ENCODE data around the gene BCL2. TPM values are rescaled to one million over a fixed set of nuclear protein-coding genes. Genes with fewer than 3 reads are reported as not detected.
A peak's percentile ranks its signal among the peaks of the same experiment; 100 is the strongest.

BCL2 gene
- total and polyA plus RNA-seq, 3 donors from 2014 or later = 6.3 to 20.8 (median 16.0) TPM

GRCh38 chr18:63298400-63299365, 20.9 kb downstream of the BCL2 start:
- no peaks in the 10 kb centered on the region for H3K36me3 ChIP-seq (ENCODE audit: low read depth, missing control alignments)
- H3K4me3 ChIP-seq = no peak overlapping the region
- no peaks in the 10 kb centered on the region for H3K9me3 ChIP-seq
- TF ChIP-seq CTCF (IDR thresholded peaks at IDR 0.05) = no peak
- no peak for TF ChIP-seq POLR2A (IDR thresholded peaks at IDR 0.05)
- H3K27ac ChIP-seq = no peak overlapping the region
- intact Hi-C loops (cut with DNase I; ENCODE audit: low total_unique reads) = no loop called here
- H3K27me3 ChIP-seq = no peaks in the 10 kb centered on the region
- H3K4me1 ChIP-seq = peaks cover 25% of the 10 kb centered on the region
- 64 to 69% methylated on average over 9 of the region's 9 CpGs for WGBS, 2 donors
- no peak for DNase-seq

GRCh38 chr18:63297687-63298399, 21.7 kb downstream of the BCL2 start:
- 68 to 72% methylated on average over 15 to 16 of the region's 16 CpGs for WGBS, 2 donors
- Histone ChIP-seq H3K36me3 (ENCODE audit: low read depth, missing control alignments) (no peaks in the 10 kb centered on the region), H3K9me3 (no peaks in the 10 kb centered on the region), H3K4me1 (peaks cover 31% of the 10 kb centered on the region), H3K27me3 (no peaks in the 10 kb centered on the region), H3K27ac (no peak overlapping the region), H3K4me3 (no peak overlapping the region)
- intact Hi-C loops (cut with DNase I; ENCODE audit: low total_unique reads) = no loop called here
- DNase-seq = no peak
- TF ChIP-seq POLR2A (IDR thresholded peaks at IDR 0.05) = no peak
- TF ChIP-seq CTCF (IDR thresholded peaks at IDR 0.05) = no peak

- Histone ChIP-seq H3K36me3 (ENCODE audit: low read depth, missing control alignments) (no peaks in the 10 kb centered on the region), H3K4me1 (peaks cover 46% of the 10 kb centered on the region), H3K9me3 (no peaks in the 10 kb centered on the region), H3K4me3 (no peak overlapping the region), H3K27me3 (no peaks in the 10 kb centered on the region), H3K27ac (no peak overlapping the region)
- 74 to 80% methylated on average over 4 of the region's 4 CpGs for WGBS, 2 donors
- no peak for TF ChIP-seq CTCF (IDR thresholded peaks at IDR 0.05)
- TF ChIP-seq POLR2A (IDR thresholded peaks at IDR 0.05) = no peak
- no peak for DNase-seq
- intact Hi-C loops (cut with DNase I; ENCODE audit: low total_unique reads) = no loop called here
Measured at GRCh38 chr18:63293935-63294334, 25.6 kb downstream of the BCL2 start.

GRCh38 chr18:63292831-63293683, 26.5 kb downstream of the BCL2 start:
- 49 to 51% methylated on average over 11 of the region's 11 CpGs for WGBS, 2 donors
- H3K4me1 ChIP-seq = peaks cover 48% of the 10 kb centered on the region
- no peak for DNase-seq
- intact Hi-C loops (cut with DNase I; ENCODE audit: low total_unique reads) = no loop called here
- no peaks in the 10 kb centered on the region for H3K9me3 ChIP-seq
- H3K36me3 ChIP-seq (ENCODE audit: low read depth, missing control alignments) = no peaks in the 10 kb centered on the region
- peak overlapping the region in 1 of 2 donors; percentile 21 for H3K27ac ChIP-seq
- H3K4me3 ChIP-seq = no peak overlapping the region
- H3K27me3 ChIP-seq = no peaks in the 10 kb centered on the region
- TF ChIP-seq POLR2A (IDR thresholded peaks at IDR 0.05) (no peak), CTCF (IDR thresholded peaks at IDR 0.05) (no peak)
